Inflammatory macrophage (primary cell): ENCODE measurements around the gene ILDR2.

Experiments used
- DNase-seq, 2 donors: peaks; one replicate each; pipeline ENCODE4 v3.0.0-alpha.2; 2020 to 2022

ILDR2 gene

DNA sequence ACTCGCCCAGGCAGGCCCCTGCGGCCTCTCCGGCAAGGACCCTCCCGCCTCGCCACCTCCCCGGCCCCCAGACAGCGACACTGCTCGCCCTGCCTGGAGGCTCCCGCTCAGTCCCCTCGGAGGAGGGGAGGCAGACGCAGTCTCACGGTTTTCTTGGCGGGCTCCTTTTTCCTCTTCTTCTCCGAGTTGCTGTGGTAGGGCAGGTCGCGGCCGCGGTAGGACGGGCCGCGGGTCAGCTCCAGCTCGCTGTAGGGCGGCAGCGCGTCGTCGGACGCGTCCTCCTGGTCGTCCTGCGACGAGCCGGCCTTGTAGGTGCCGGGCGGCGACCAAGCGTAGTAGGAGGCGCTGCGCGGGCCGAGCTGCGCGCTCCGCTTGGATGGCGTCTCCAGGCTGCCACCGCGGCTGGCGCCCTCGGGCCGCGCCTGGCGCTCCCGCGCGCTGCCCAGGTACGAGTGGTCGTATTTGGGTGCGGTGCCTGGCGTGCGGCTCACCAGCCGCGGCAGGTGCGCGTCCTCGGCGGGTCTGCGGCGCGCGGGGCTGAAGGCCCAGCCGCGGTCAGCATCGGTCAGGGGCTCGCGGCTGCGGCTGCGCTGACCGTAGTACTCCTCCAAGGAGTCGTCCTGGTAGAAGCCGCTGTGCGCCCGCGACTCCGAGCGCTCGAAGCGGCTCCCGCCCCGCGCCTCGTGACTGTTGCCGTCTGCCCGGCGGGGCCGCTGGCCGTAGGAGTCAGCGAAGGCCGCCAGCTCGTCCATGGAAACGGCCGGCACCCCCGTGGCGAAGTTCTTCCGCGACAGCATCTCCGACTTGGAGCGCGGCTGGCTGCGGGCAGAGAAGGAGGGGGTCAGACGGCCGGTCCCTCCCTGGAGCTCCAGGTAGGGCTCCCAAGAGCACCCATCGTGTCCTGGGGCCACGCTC lies 54.5 kb downstream of the ILDR2 start:
- DNase-seq = peak in 1 of 2 donors; percentile 8

- no peak for DNase-seq
Observed at GRCh38 chr1:166918956-166919316, 56.4 kb downstream of the ILDR2 start.

GRCh38 chr1:166918088-166918955 lies 57.0 kb downstream of the ILDR2 start:
- no peak for DNase-seq

DNA sequence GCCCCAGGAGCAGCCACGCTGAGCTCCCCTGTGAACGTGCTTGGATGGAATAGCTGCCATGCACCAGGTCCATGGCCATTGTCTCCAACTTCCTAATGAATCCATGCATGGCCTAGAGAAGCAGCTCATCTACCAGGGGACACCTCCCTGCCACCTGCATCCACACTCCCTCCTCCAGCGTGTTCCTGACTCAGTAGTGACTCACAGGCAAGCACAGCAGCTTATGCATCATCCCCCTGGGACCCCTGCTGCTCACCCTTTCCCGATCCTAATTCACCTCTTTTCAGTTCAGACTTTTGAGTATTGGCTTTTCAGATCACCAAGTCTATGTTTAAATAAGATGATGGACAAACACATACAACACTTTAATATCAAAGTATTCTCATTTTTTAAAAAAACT lies 59.4 kb downstream of the ILDR2 start:
- DNase-seq = no peak

GRCh38 chr1:166915042-166915441 lies 60.3 kb downstream of the ILDR2 start:
- no peak for DNase-seq

- no peak for DNase-seq
Observed at GRCh38 chr1:166914111-166914510, 61.2 kb downstream of the ILDR2 start.

DNA sequence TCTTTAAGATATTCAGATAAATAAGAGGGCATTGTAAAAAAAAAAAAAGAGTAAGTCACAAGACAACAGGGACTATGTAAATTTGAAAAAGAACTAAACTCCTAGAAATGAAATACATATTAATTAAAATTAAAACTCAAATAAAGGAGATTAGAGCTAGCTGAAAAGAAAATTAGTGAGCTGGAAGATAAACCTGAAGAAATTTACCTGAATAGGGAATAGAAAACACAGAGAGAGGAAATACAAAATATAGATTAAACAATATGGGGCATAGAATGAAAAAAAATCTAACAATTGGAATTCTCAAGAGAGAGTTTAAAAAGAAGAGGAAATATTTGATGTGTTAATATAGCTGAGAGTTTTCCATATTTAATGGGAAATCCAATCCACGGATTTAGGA lies 63.7 kb downstream of the ILDR2 start:
- DNase-seq = no peak

DNA sequence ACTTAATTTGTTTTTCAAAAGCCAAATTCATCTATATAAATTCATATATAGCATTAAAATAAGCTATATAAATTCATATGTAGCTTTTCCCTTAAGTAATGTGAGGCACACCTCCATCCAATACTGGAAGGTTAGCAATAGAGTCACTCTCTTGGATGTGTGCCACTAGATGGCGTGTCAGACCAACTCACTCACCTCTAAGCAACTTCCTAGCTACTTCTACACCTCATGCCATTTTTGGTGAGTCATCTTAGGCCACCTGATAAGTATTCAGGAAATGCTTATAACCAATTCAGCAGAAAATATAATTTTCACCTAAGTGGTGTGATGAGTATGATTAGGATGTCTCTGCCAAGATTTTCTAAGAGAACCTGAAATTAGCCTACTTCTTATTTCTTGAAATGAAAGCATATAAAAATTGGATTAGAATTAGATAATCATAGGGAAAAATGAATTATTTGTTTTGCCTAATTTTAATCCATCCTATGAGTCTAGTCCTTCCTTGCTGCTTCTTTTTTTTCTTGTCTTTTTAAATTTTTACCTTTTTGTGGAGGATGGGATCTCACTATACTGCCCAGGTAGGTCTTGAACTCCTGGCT lies 64.8 kb downstream of the ILDR2 start:
- peak; percentile 71 to 79 for DNase-seq

DNA sequence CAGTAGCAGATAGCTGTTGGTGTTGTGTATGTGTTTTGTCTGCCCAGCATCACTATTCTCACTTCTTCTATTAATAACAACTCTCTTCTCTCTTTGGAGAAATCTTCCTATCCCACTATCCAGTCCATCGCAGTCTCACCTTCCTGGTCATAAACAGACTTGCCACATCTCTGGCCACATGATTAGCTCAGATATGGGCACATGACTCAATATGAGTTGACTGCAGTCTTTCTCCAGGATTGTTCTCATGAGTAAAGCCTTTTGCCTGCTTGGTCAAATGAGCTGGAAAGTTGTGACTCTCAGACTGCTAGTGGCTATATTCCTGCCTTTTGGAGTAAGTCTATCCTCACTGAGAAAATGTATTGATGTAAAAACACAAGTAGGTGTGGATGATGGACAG lies 66.4 kb downstream of the ILDR2 start:
- peak in 1 of 2 donors; percentile 32 for DNase-seq

DNA sequence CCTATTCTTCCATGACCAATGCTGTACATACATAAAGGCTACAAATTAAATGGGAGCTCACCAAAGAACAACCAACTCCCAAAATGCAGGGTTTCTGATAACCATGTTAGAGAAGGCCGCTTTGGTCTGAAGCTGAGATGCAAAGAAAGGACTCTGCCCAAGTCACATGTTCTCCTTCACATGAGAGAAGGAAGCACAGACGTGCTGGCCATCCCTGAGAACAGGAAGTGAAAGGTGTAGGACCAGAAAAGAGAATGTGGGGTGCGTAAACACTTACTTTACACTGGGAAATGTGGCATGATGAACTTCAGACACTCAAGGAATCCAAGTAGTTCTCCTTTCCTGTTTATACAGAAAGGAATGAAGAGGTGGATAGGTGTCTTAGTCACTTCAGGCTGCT lies 67.6 kb downstream of the ILDR2 start:
- peak; percentile 31 to 40 for DNase-seq

GRCh38 chr1:166907051-166907450 lies 68.3 kb downstream of the ILDR2 start:
- DNase-seq = no peak

DNA sequence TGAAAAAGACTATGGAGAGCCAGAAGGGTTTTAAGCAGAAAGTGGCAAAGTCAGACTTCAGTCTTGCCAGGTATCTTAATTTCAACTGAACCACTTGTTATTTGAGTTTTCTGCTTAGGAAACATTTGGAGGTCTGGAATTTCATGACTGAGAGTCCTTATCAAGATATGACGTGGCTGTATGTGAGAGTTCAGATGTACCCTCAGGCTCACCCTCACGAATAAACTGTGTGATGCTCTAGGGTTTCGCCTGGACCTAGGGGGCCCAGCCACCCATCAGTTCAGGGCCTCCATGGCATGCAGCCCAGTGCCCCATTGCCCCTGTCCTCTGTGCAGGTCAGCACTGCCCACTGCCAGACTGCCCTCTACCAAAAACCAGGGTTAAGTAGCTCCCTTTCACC lies 68.7 kb downstream of the ILDR2 start:
- no peak for DNase-seq

DNA sequence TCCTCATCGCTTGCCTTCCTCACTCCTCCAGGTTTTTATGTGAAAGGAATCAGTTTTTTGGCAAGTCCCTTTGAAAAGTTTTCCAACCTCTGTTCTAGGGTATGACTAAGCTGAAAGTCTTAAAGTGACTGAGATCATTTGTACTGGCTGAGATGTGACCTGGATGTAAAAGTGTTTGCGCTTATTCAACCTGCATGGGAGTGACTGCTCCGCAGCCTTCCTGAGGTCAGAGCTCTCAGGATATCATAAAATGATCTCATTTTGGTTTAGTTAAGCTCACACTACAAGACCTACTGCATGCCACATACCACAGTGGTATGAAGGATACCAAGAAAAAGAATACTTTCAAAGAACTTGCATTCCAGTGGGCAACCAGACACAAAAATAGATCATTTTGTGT lies 69.4 kb downstream of the ILDR2 start:
- DNase-seq = no peak

- DNase-seq = no peak
Observed at GRCh38 chr1:166905136-166905535, 70.2 kb downstream of the ILDR2 start.

DNA sequence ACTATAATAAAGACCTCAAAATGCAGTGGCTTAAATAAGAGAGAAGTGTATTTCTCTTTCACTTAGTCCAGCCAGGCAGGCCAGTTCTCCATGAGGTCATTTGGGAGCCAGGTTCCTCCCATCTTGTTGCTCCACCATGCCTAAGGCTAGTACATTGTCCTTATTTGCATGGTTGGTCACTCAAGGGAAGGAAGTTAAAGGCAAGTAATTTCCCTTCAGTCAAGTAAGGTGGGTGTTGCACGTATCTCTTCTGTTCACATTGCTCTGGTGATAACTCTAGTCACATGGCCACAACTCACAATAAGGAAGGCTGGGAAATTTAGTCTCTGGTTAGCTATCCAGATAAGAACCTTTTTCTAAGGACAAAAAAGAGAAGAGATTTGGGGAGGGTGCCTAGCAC lies 72.1 kb downstream of the ILDR2 start:
- DNase-seq = peak; percentile 91 to 92

- peak; percentile 89 to 97 for DNase-seq
Observed at GRCh38 chr1:166902279-166902678, 73.1 kb downstream of the ILDR2 start.

- DNase-seq = no peak
Observed at GRCh38 chr1:166900987-166901386, 74.4 kb downstream of the ILDR2 start.

DNA sequence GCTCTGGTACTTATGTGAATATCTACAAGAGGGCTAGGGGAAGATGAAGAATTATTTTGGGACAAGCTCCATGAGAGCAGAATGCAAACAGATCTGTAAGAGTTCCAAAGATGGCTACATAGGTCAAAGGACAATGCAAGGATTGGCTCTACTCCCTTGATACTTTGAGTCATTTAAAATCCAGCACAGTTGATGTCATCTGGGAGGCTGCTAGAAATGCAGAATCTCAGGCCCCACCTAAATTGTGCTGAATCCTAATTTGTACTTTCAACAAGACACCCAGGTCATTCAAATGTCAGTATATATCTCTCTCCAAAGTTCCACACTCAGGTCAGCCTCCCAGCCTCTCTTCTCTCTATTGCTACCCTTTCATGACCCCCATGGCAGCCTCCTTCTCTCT lies 75.6 kb downstream of the ILDR2 start:
- DNase-seq = no peak

DNA sequence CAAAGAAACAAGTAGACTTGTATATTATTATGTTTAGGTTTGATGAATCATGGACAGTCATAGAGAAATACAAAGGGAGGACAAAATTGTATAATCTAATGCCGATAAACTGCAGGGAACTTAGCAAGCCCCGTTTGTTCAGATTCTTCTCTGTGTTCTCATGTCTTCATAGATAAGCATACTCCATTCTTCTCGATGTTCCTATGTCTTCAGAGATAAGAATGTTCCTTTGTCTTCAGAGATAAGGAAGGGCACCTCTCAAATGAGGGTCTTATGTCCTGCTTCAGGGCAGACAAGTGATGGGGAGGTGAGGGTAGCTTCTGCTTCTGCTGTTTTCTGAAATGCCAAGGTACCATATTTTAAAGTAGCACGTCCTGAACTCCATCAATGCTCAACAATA lies 79.6 kb downstream of the ILDR2 start:
- no peak for DNase-seq

DNA sequence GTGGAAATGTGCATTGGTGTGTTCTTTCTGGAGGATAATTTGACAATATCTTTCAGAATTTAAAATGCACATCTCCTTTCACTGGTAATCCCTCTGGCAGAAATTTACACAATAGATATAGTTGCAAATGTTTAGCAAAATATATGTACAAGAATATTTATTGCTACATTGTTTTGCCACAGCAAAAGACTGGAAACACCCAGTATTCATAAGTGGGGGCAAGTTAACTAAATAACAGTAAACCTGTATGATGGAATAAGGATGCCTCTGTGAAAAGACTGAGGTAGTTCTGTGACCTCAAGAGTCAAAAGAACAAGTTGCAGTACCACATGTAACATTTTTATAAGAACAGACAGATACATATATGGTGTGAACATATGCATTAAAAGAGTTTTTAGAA lies 85.6 kb downstream of the ILDR2 start:
- no peak for DNase-seq

DNA sequence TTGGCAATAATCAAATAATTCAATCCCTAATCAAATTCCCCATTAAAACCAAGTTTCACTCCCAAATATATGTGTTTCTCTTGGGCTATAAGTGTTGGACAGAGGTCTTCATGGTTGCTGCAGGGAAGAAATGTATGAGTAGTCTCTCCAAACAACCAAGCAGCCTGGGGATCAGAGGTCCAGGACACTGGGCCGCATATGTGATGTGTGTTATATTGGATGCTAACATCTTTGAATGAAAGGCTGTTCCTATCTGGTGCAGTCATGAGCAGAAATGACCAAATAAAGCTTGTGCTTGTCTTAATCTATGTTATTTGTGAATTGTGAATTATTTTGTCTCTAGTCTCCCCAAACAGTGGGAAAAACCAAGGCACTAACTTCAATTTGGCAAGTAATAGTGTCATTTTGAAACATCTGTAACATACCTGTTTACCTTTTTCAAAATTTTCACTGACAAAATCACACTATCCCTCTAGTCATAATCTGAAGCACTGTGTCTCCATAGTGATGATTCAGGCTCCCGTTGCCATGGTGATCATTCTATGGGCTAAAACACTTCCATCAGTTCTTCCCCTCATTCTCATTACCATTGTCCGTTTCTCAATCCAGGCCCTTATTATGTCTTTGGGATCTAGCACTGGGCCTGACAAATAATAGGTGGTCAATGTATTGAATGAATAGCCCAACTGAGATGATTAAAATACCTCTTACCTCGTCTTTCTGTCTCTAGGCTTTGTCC lies 86.8 kb downstream of the ILDR2 start:
- DNase-seq = no peak

- DNase-seq = no peak
Observed at GRCh38 chr1:166884971-166885370, 90.4 kb downstream of the ILDR2 start.
